GM12875 (cell line): Measurements from ENCODE around the gene TIE1.

Experiments used
- H3K4me3 ChIP-seq: one replicate; pipeline ENCODE4 v1.5.1; 2011; ENCODE audit warnings: low read depth, low read length, control low read depth
- TF ChIP-seq, protein P1 (sequence below): IDR thresholded peaks from 2 replicates; pipeline ENCODE4 v1.5.1; 2011; ENCODE audit warnings: low read depth, mild to moderate bottlenecking, control low read depth, inconsistent platforms, low read length, moderate library complexity, borderline replicate concordance; ENCODE audit not compliant: insufficient read depth

TIE1 gene

GRCh38 chr1:43300378-43301094 is at the start of gene TIE1:
TIE1 (plus strand) TSS chr1:43300982; CDS start chr1:43301072, 90 bp downstream.
- H3K4me3 ChIP-seq = no peak within 1 kb of the TSS
- TF ChIP-seq, protein P1, sequence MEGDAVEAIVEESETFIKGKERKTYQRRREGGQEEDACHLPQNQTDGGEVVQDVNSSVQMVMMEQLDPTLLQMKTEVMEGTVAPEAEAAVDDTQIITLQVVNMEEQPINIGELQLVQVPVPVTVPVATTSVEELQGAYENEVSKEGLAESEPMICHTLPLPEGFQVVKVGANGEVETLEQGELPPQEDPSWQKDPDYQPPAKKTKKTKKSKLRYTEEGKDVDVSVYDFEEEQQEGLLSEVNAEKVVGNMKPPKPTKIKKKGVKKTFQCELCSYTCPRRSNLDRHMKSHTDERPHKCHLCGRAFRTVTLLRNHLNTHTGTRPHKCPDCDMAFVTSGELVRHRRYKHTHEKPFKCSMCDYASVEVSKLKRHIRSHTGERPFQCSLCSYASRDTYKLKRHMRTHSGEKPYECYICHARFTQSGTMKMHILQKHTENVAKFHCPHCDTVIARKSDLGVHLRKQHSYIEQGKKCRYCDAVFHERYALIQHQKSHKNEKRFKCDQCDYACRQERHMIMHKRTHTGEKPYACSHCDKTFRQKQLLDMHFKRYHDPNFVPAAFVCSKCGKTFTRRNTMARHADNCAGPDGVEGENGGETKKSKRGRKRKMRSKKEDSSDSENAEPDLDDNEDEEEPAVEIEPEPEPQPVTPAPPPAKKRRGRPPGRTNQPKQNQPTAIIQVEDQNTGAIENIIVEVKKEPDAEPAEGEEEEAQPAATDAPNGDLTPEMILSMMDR = no peak

DNA sequence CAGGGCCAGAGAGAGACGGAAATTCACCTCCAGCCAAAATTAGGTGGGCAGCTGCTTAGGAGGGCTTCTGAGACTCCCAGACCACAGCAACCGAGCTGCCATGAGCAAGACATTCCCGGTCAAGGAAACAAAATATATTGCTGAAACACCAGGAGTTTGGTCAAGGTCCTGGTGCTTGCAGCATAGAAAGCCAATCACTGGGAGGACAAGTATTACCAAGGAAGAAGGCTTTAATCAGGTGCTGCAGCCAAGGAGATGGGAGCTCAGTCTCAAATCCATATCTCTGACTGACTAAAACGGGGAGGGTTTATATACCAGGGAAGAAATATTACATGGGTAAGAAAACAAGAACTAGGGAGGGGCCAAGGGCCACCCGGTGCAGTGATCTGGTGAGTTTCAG is 49.8 kb upstream of the TIE1 start:
- H3K4me3 ChIP-seq = no peak overlapping the region
- TF ChIP-seq, protein P1 = no peak

- TF ChIP-seq, protein P1 = no peak
- H3K4me3 ChIP-seq = no peak overlapping the region
These were observed 48.6 kb upstream of the TIE1 start for GRCh38 chr1:43252225-43252624.

DNA sequence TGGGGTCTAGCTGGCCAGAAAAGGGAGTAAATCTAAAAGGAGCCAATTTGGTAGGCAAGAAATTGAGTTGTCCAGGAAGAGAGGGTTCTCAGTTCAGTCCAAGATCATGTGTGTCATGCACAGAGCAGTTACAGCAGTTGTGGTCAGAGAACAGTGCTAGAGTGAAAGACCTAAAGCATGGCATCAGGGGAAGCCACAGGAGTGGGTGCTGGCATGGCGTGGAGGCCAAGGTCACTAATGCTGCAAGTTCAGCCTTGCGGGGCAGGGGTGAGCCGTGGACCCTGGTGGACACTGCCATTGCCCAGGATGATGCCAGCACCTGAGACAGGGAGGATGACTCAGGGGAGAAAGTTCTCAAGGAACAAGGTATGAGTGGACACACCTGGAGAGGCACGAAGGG is 47.6 kb upstream of the TIE1 start:
- no peak overlapping the region for H3K4me3 ChIP-seq
- TF ChIP-seq, protein P1 = no peak

GRCh38 chr1:43253876-43254275 is 46.9 kb upstream of the TIE1 start:
- TF ChIP-seq, protein P1 = no peak
- H3K4me3 ChIP-seq = no peak overlapping the region

- TF ChIP-seq, protein P1 = no peak
These were observed 45.2 kb upstream of the TIE1 start for GRCh38 chr1:43255438-43256210.

More at GRCh38 chr1:43255438-43256210, 45.2 kb upstream of the TIE1 start:
- no peak overlapping the region for H3K4me3 ChIP-seq
